HG02678 (cell line): ENCODE measurements around the gene PHLDB2.

Experiments used
- ATAC-seq: cut with Tn5 transposase; IDR thresholded peaks from one replicate; pipeline ENCODE4 v1.9.1; 2021; ENCODE audit warnings: mild to moderate bottlenecking, moderate library complexity; ENCODE audit not compliant: unreplicated experiment

PHLDB2 gene

GRCh38 chr3:111881480-111881879 lies 22.4 kb downstream of the PHLDB2 start:
- no peak for ATAC-seq

- ATAC-seq, result no peak
Observed at GRCh38 chr3:111882194-111882593, 23.1 kb downstream of the PHLDB2 start.

DNA sequence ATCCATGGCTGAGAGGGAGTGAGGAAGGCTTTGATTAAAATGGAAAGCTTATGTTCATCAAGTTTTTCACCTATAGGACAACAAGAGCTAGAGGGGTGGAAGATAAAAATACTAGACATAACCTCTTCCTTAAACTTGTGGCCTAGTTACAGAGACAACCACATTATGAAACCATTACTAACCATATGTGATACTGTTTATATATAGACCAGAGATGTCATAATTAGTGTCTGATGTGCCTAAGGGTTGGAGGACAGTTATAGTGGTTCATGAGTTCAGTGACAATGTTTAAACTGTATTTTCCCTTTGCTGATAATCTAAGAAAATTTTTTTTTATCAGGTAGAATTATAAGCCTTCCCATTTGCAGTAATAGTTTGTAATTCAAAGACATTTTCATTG lies 23.7 kb downstream of the PHLDB2 start:
- ATAC-seq, result peak; percentile 95

- no peak for ATAC-seq
Observed at GRCh38 chr3:111884411-111885018, 25.4 kb downstream of the PHLDB2 start.

DNA sequence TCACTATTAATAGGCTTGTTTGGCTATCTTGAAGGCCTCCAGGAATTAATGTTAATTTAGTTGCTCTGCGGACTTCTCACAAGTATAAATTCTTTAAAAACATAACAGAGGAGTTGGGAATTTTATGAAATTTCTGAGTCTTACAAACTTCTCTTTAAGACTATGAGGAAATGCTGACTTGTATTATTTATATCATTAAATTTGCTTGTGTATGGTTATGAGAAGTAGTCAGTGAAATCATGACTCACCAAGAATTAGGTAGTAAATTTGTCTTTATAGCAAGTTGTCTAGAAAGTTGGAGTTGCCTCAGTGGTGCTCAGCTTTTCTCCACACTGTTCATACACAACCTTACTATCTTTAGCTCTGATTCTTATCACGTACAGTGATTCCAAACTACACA lies 26.5 kb downstream of the PHLDB2 start:
- ATAC-seq, result no peak

- ATAC-seq, result no peak
Observed at GRCh38 chr3:111890051-111890580, 31.1 kb downstream of the PHLDB2 start.

DNA sequence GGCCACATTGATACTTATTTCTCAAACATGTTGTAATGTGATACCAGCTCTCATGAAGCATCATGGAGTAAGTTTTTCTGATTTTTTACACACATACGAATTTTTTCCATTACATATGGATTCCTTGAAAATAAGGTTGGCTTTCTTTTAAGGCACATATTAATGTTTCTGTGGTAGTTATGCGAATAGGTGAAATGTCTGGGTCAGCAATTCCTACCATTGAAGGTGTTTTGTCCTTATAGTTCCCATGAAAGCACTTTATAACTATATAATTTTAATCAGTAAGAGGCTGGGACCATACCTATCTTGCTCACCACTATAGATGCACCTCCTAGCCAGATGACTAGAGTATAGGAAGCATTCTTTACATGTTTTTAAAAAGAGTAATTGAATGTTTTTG lies 33.0 kb downstream of the PHLDB2 start:
- no peak for ATAC-seq

DNA sequence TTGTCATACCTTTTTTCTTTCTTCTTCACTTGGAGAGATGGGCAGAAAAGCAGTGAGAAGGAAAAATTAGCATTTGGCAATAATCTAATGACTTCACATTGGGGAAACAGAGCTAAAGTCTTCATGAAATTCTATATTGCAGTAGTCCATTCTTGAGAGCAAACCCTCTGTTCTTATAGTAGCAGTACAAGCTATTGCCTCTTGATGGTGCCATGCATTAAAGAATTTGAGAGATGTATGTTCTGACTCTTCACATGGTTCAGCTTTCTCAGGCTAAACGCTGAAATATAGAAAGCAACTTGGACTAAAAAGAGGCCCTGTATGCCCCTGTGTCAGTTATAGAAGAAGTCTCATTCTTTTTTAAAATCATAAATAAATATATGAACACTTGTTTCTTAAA lies 36.0 kb downstream of the PHLDB2 start:
- no peak for ATAC-seq

- no peak for ATAC-seq
Observed at GRCh38 chr3:111899966-111900365, 40.9 kb downstream of the PHLDB2 start.

- no peak for ATAC-seq
Observed at GRCh38 chr3:111901637-111902036, 42.6 kb downstream of the PHLDB2 start.

DNA sequence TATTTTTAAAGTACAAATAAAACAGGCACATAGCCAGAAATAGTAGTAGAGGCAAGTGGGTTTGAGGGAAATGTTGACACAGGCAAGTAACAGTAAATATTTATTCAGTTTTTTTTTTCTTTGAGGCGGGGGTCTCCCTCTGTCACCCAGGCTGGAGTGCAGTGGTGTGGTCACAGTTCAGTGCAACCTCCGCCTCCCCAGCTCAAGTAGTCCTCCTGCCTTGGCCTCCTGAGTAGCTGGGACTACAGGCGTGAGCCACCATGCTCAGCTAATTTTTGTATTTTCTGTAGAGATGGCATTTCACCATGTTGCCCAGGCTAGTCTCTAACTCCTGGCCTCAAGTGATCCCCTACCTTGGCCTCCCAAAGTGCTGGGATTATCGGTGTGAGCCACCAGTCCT lies 43.5 kb downstream of the PHLDB2 start:
- no peak for ATAC-seq

DNA sequence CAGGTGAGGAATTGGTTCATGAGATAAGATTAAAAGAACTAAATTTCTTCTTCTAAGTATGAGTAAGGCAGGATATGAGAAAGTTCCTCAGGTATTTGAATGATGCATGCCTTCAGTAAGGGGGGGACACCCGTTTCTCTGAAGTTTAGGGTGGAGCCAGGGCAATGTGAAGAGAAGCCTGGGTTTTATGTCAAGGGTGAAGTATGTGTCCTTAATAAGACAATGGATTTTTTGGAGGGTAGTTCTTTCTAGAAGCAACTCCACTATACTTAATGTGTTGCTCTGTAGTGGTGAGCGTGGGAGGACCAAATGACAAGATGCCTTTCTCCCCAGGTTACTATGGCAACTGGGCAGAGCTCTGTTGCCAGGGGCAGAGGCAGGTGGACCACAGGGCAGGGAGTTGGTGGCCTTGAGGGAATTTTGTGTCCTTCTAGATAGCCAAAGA lies 44.0 kb downstream of the PHLDB2 start:
- ATAC-seq, result no peak

- no peak for ATAC-seq
Observed at GRCh38 chr3:111904376-111905241, 45.5 kb downstream of the PHLDB2 start.

DNA sequence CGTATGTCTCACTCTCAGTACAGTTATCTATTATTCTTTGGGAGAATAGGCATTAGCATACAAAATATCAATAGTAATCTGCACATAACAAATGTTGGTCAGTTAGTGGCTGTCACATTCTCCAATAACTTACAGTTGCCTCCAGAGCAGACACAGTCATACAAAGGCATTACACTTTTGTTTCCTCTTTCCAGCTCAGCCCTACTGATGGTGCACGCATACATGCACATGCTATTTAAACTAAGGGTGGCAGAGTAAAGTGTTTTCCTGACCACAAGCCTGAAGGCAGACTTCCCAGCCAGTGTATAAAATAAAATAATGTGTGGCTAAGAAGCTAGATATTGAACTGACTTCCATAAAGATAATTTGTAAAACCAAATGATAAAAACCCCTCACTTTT lies 47.6 kb downstream of the PHLDB2 start:
- no peak for ATAC-seq

DNA sequence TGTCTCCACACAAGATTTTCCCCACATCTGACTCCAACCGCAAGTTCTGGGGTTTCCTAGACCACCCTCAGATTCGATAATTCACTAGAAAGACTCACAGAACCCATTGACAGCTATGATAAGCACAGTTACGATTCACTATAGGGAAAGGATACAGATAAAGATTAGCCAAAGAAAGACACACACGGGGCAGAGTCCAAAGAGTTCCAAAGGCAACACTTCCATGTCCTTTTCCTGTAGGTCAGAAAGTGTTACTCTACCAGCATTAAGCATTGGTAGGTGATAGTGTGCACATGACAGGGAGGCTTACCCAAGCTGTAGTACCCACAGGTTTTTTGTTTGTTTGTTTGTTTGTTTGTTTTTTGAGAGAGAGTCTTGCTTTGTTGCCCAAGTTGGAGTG lies 48.1 kb downstream of the PHLDB2 start:
- ATAC-seq, result no peak

- no peak for ATAC-seq
Observed at GRCh38 chr3:111910806-111911205, 51.7 kb downstream of the PHLDB2 start.

- ATAC-seq, result no peak
Observed at GRCh38 chr3:111911446-111911845, 52.4 kb downstream of the PHLDB2 start.

- ATAC-seq, result no peak
Observed at GRCh38 chr3:111913163-111913763, 54.2 kb downstream of the PHLDB2 start.

DNA sequence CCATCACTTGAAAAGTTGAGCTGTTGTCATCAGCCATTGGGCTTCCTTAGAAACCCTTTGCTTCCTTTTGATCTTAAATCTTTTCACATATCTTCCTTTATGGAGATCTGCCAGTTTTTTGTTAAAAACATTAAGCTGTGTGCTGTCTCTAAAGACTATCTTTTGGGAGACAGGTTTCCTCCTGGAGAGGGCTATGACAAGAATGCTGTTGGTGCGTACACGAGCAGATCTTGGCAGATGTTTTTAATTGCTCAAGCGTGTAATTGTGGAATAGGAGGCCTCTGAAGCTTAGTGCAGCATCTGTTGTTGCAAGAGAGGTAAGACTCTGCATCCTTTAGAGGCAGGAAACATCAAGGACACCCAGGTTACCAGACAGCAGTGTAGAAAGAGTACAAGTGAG lies 56.8 kb downstream of the PHLDB2 start:
- no peak for ATAC-seq

GRCh38 chr3:111917300-111917699 lies 58.2 kb downstream of the PHLDB2 start:
- no peak for ATAC-seq

DNA sequence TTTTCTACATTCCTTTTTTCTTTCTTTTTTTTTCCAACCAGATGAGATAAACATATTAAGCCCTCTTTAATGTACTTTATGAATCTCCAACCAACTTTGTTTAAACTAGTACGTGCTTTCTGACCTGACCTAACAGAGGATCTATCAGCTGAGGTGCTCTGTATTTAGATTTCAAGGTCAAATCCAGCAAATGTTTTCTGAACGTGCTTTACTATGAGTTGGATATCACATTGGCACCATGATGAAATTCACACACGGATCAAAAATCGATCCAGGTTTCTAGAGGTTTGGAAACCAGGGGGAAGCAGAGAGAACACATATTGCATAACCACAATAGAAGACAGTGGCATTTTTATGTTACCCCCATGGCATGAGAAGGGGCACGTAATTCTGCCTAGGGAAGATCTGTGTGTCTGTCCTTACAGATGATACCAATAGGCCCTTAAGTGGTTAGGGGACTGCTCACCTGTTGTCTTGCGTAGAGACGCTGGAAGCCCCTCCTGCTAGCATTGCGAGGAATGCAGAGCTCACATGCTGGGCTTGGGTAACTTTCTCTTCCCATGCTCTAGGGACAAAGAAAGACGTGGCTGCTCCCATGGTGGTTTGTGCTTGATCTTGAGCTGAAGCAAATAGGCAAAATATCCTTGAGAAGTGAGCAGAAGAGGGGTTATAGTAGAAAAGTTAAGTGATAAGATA lies 60.5 kb downstream of the PHLDB2 start:
- no peak for ATAC-seq
